Gastrocnemius medialis (tissue), 4 donors: ENCODE data around the gene MRPL3. TPM values are rescaled to one million over a fixed set of nuclear protein-coding genes. Genes with fewer than 3 reads are reported as not detected.

ENCODE experiments used
- ATAC-seq, 2 donors: fragments of 150-250 bp; one replicate each; pipeline ENCODE4 v1.9.1; 2016
- DNase-seq, 2 donors: peaks; one replicate each; pipeline ENCODE4 v3.0.0-alpha.2; 2019
- H3K27ac ChIP-seq, 4 donors: fragments of 200-600 bp; sonication (generic); 1 replicate in 1 of 4; 2 replicates in 3 of 4; pipeline ENCODE4 v1.5.1; 2016 to 2018; ENCODE audit warnings: mild to moderate bottlenecking in 2 of 4, moderate library complexity in 1 of 4
- H3K27me3 ChIP-seq, 3 donors: fragments of 200-600 bp; sonication (generic) in 2 of 3; 1 replicate in 1 of 3; 2 replicates in 2 of 3; pipeline versions ENCODE4 v1.5.1 to v1.6.0; 2016 to 2019; ENCODE audit warnings: mild to moderate bottlenecking in 1 of 3, moderate library complexity in 1 of 3
- H3K36me3 ChIP-seq, 2 donors: fragments of 200-600 bp; sonication (generic) in 1 of 2; one replicate each; pipeline ENCODE4 v1.5.1; 2017 to 2018
- H3K4me1 ChIP-seq, 2 donors: fragments of 200-600 bp; sonication (generic) in 1 of 2; one replicate each; pipeline ENCODE4 v1.5.1; 2016 to 2017; ENCODE audit warnings: mild to moderate bottlenecking in 2 of 2
- H3K4me3 ChIP-seq, 4 donors: fragments of 200-600 bp; sonication (generic) in 3 of 4; 1 replicate in 1 of 4; 2 replicates in 3 of 4; pipeline ENCODE4 v1.5.1; 2016 to 2019; ENCODE audit warnings: mild to moderate bottlenecking in 2 of 4
- H3K9me3 ChIP-seq, 3 donors: fragments of 200-600 bp; sonication (generic) in 2 of 3; 1 replicate in 1 of 3; 2 replicates in 2 of 3; pipeline ENCODE4 v1.5.1; 2016 to 2019
- CTCF ChIP-seq, 5 experiments: fragments of 450-650 bp in 3 of 5; fragments of 200-600 bp in 2 of 5; sonication (generic) in 2 of 5; IDR thresholded peaks in 4 of 5; conservative IDR thresholded peaks in 1 of 5; 1 replicate in 4 of 5; 2 replicates in 1 of 5; pipeline ENCODE4 v1.5.1; 2016 to 2019; ENCODE audit warnings: antibody characterized with exemption in 5 of 5, mild to moderate bottlenecking in 3 of 5, moderate library complexity in 3 of 5
- POLR2A ChIP-seq, 2 donors: fragments of 450-650 bp; IDR thresholded peaks; one replicate each; pipeline ENCODE4 v1.6.1; 2017; ENCODE audit warnings: antibody characterized with exemption in 2 of 2, mild to moderate bottlenecking in 2 of 2, moderate library complexity in 2 of 2
- in situ Hi-C, 4 donors: fragments of 200-750 bp; cut with MboI; loops; one replicate each; pipeline versions ENCODE4 v1.15.0 to v1.8.0; 2017; ENCODE audit warnings: low sequenced_read_pairs in 4 of 4
- intact Hi-C: fragments of 100-400 bp; cut with DNase I; formaldehyde crosslinking; loops from one replicate; pipeline ENCODE4 v1.15.1; 2023; ENCODE audit warnings: low total_unique reads
- total RNA-seq, 4 donors: library from RNA; depleted of rRNA; stranded (reverse); fragments of >200 nt; gene quantifications; one replicate each; pipeline versions ENCODE4 v1.1.0 to v1.2.3, GENCODE V29; 2016

Gene MRPL3
- total RNA-seq, 4 donors from 2014 or later, result 72.3 to 109 (median 97.1) TPM

- Histone ChIP-seq H3K27me3 (no peaks in the 10 kb centered on the region), H3K27ac (no peak overlapping the region), H3K9me3 (no peaks in the 10 kb centered on the region), H3K4me3 (no peak overlapping the region), H3K4me1 (no peaks in the 10 kb centered on the region), H3K36me3 (no peaks in the 10 kb centered on the region)
- in situ Hi-C loops (no loop called here), intact Hi-C loops (no loop called here)
- no peak for TF ChIP-seq POLR2A (IDR thresholded peaks at IDR 0.05)
- no peak for TF ChIP-seq CTCF (IDR thresholded peaks at IDR 0.05 in 4 of 5, conservative IDR thresholded peaks at IDR 0.05 in 1 of 5)
- no peak for DNase-seq
- ATAC-seq, result no peak
These were observed 70.3 kb downstream of the MRPL3 start for GRCh38 chr3:131432441-131432840.

- DNase-seq (no peak), ATAC-seq (no peak)
- Histone ChIP-seq H3K36me3 (no peaks in the 10 kb centered on the region), H3K9me3 (no peaks in the 10 kb centered on the region), H3K4me3 (no peak overlapping the region), H3K27me3 (no peaks in the 10 kb centered on the region), H3K4me1 (no peaks in the 10 kb centered on the region), H3K27ac (no peak overlapping the region)
- in situ Hi-C loops (no loop called here), intact Hi-C loops (no loop called here)
- no peak for TF ChIP-seq POLR2A (IDR thresholded peaks at IDR 0.05)
- no peak for TF ChIP-seq CTCF (IDR thresholded peaks at IDR 0.05 in 4 of 5, conservative IDR thresholded peaks at IDR 0.05 in 1 of 5)
These were observed 71.0 kb downstream of the MRPL3 start for GRCh38 chr3:131431754-131432153.

GRCh38 chr3:131427226-131427625, 75.5 kb downstream of the MRPL3 start:
- H3K27ac ChIP-seq, result no peak overlapping the region
- DNase-seq (no peak), ATAC-seq (no peak)
- H3K9me3 ChIP-seq, result no peaks in the 10 kb centered on the region
- in situ Hi-C loops, result no loop called here
- H3K4me1 ChIP-seq, result no peaks in the 10 kb centered on the region
- H3K36me3 ChIP-seq, result no peaks in the 10 kb centered on the region
- no peaks in the 10 kb centered on the region for H3K27me3 ChIP-seq
- H3K4me3 ChIP-seq, result no peak overlapping the region
- intact Hi-C loops, result no loop called here
- TF ChIP-seq POLR2A (IDR thresholded peaks at IDR 0.05), result no peak
- no peak for TF ChIP-seq CTCF (IDR thresholded peaks at IDR 0.05 in 4 of 5, conservative IDR thresholded peaks at IDR 0.05 in 1 of 5)

GRCh38 chr3:131421957-131422498, 80.7 kb downstream of the MRPL3 start:
- H3K36me3 ChIP-seq, result no peaks in the 10 kb centered on the region
- DNase-seq (no peak), ATAC-seq (no peak)
- no peaks in the 10 kb centered on the region for H3K9me3 ChIP-seq
- no peaks in the 10 kb centered on the region for H3K27me3 ChIP-seq
- H3K27ac ChIP-seq, result no peak overlapping the region
- no peak overlapping the region for H3K4me3 ChIP-seq
- TF ChIP-seq CTCF (IDR thresholded peaks at IDR 0.05 in 4 of 5, conservative IDR thresholded peaks at IDR 0.05 in 1 of 5) (no peak), POLR2A (IDR thresholded peaks at IDR 0.05) (no peak)
- no peaks in the 10 kb centered on the region for H3K4me1 ChIP-seq
- intact Hi-C loops (no loop called here), in situ Hi-C loops (no loop called here)

GRCh38 chr3:131421301-131421700, 81.5 kb downstream of the MRPL3 start:
- ATAC-seq (no peak), DNase-seq (no peak)
- Histone ChIP-seq H3K27me3 (no peaks in the 10 kb centered on the region), H3K9me3 (no peaks in the 10 kb centered on the region), H3K36me3 (no peaks in the 10 kb centered on the region), H3K27ac (no peak overlapping the region), H3K4me1 (no peaks in the 10 kb centered on the region), H3K4me3 (no peak overlapping the region)
- TF ChIP-seq POLR2A (IDR thresholded peaks at IDR 0.05) (no peak), CTCF (IDR thresholded peaks at IDR 0.05 in 4 of 5, conservative IDR thresholded peaks at IDR 0.05 in 1 of 5) (no peak)
- intact Hi-C loops (no loop called here), in situ Hi-C loops (no loop called here)
